ENCODE data around the gene SH2D1A.
"Not testable (repeated sequence)": the region's sequence is repeated elsewhere in the genome, so short reads cannot be mapped to it uniquely, and the experiment has no call there.

- TF ChIP-seq ZNF274 (IDR thresholded peaks at IDR 0.05; ENCODE audit: low read depth, low read length); YY1 (IDR thresholded peaks at IDR 0.05; ENCODE audit: insufficient read depth, insufficient read length); SUZ12 (IDR thresholded peaks at IDR 0.05; ENCODE audit: extremely low read depth, insufficient read depth, insufficient read length): not testable (repeated sequence)
Observed at GRCh38 chrX:124408380-124408779, 62.0 kb downstream of the SH2D1A start.
